Metanephros (tissue), 1 donor: Measurements from ENCODE around the gene ZNF697. TPM values are rescaled to one million over a fixed set of nuclear protein-coding genes. Genes with fewer than 3 reads are reported as not detected.

Experiments used
- total RNA-seq: library from RNA; depleted of rRNA; stranded (reverse); fragments of >200 nt; gene quantifications from one replicate; pipeline ENCODE4 v1.2.3, GENCODE V29; 2014

The ZNF697 gene
- 26.6 TPM for total RNA-seq

GRCh38 chr1:119647734-119648619 is at the start of gene ZNF697:
Gene ZNF697, minus strand, starts transcription at chr1:119648266. Its CDS starts 22,166 bp downstream, at chr1:119626100.

Other genes starting within 250 kb of the ZNF697 start
- 1.3 TPM for gene HSD3B2, start 233.1 kb downstream of the ZNF697 start, total RNA-seq
- not detected for gene HSD3B1, start 141.1 kb downstream of the ZNF697 start, total RNA-seq
- 106 TPM for gene PHGDH, start 63.7 kb upstream of the ZNF697 start, total RNA-seq
- 36.5 TPM for gene HMGCS2, start 120.6 kb upstream of the ZNF697 start, total RNA-seq
- gene REG4, start 163.2 kb upstream of the ZNF697 start, total RNA-seq = 0.58 TPM
- gene ADAM30, start 248.2 kb upstream of the ZNF697 start, total RNA-seq = not detected